Skeletal muscle tissue (tissue), 4 donors: ENCODE results near the gene COL16A1. TPM values are rescaled to one million over a fixed set of nuclear protein-coding genes. Genes with fewer than 3 reads are reported as not detected.

Source experiments
- H3K27ac ChIP-seq: one replicate; pipeline ENCODE4 v1.7.0; 2013; ENCODE audit warnings: mild to moderate bottlenecking, low read depth, low read length, inconsistent platforms
- H3K27me3 ChIP-seq, 3 donors: one replicate each; pipeline ENCODE4 v1.7.0; 2013; ENCODE audit warnings: low read length in 3 of 3; ENCODE audit not compliant: control insufficient read depth in 3 of 3, insufficient read depth in 3 of 3
- H3K36me3 ChIP-seq, 3 donors: one replicate each; pipeline ENCODE4 v1.7.0; 2013; ENCODE audit warnings: low read length in 3 of 3; ENCODE audit not compliant: control insufficient read depth in 3 of 3, insufficient read depth in 3 of 3
- H3K4me1 ChIP-seq, 3 donors: one replicate each; pipeline ENCODE4 v1.7.0; 2013; ENCODE audit warnings: low read length in 3 of 3, mild to moderate bottlenecking in 3 of 3; ENCODE audit not compliant: control insufficient read depth in 3 of 3, insufficient read depth in 3 of 3
- H3K4me3 ChIP-seq, 3 donors: one replicate each; pipeline ENCODE4 v1.7.0; 2013; ENCODE audit warnings: low read length in 3 of 3
- H3K9ac ChIP-seq, 3 donors: one replicate each; pipeline ENCODE4 v1.7.0; 2013; ENCODE audit warnings: low read length in 3 of 3, mild to moderate bottlenecking in 3 of 3, moderate library complexity in 2 of 3, low read depth in 1 of 3
- H3K9me3 ChIP-seq, 3 donors: one replicate each; pipeline ENCODE4 v1.7.0; 2013; ENCODE audit warnings: low read length in 3 of 3; ENCODE audit not compliant: control insufficient read depth in 3 of 3
- total RNA-seq: library from RNA; depleted of rRNA; stranded (reverse); fragments of >200 nt; gene quantifications from one replicate; pipeline ENCODE4 v1.2.3, GENCODE V29; 2014
- donor health status: Osteomylitis.

COL16A1 gene
- total RNA-seq, 1 donor from 2014 or later, result 91.9 TPM

- no peaks in the 10 kb centered on the region for H3K27me3 ChIP-seq
- no peak overlapping the region for H3K9ac ChIP-seq
- H3K27ac ChIP-seq, result no peak overlapping the region
- no peak overlapping the region for H3K4me3 ChIP-seq
- no peaks in the 10 kb centered on the region for H3K9me3 ChIP-seq
- peaks cover 28 to 71% (median 70%) of the 10 kb centered on the region in 3 donors for H3K4me1 ChIP-seq
- peaks cover 47 to 57% (median 47%) of the 10 kb centered on the region in 3 donors for H3K36me3 ChIP-seq
These were observed 70.7 kb downstream of the COL16A1 start for GRCh38 chr1:31633117-31633516.

GRCh38 chr1:31632649-31633048, 71.2 kb downstream of the COL16A1 start:
- H3K36me3 ChIP-seq, result peaks cover 47 to 59% (median 47%) of the 10 kb centered on the region in 3 donors
- no peaks in the 10 kb centered on the region for H3K9me3 ChIP-seq
- H3K4me1 ChIP-seq, result peaks cover 29 to 71% (median 70%) of the 10 kb centered on the region in 3 donors
- no peak overlapping the region for H3K4me3 ChIP-seq
- no peaks in the 10 kb centered on the region for H3K27me3 ChIP-seq
- H3K9ac ChIP-seq, result no peak overlapping the region
- H3K27ac ChIP-seq, result no peak overlapping the region

GRCh38 chr1:31628931-31629556, 74.8 kb downstream of the COL16A1 start:
- H3K4me1 ChIP-seq, result peaks cover 33 to 69% (median 61%) of the 10 kb centered on the region in 3 donors
- H3K27me3 ChIP-seq, result no peaks in the 10 kb centered on the region
- peak overlapping the region; percentile 86 for H3K27ac ChIP-seq
- H3K4me3 ChIP-seq, result no peak overlapping the region
- no peaks in the 10 kb centered on the region for H3K9me3 ChIP-seq
- H3K9ac ChIP-seq, result no peak overlapping the region
- H3K36me3 ChIP-seq, result peaks cover 46 to 50% (median 47%) of the 10 kb centered on the region in 3 donors

- Histone ChIP-seq H3K27ac (peak overlapping the region; percentile 86), H3K4me1 (peaks cover 33 to 66% (median 58%) of the 10 kb centered on the region in 3 donors), H3K9me3 (no peaks in the 10 kb centered on the region), H3K4me3 (peak overlapping the region in 1 of 3 donors; percentile 54), H3K36me3 (peaks cover 43 to 47% (median 45%) of the 10 kb centered on the region in 3 donors), H3K27me3 (no peaks in the 10 kb centered on the region), H3K9ac (peak overlapping the region; percentile 2 to 74 (median 50))
These were observed 75.8 kb downstream of the COL16A1 start for GRCh38 chr1:31627930-31628559.

GRCh38 chr1:31627301-31627929, 76.4 kb downstream of the COL16A1 start:
- peaks cover 38 to 41% (median 39%) of the 10 kb centered on the region in 3 donors for H3K36me3 ChIP-seq
- peak overlapping the region; percentile 86 for H3K27ac ChIP-seq
- H3K9me3 ChIP-seq, result no peaks in the 10 kb centered on the region
- H3K4me1 ChIP-seq, result peaks cover 29 to 62% (median 53%) of the 10 kb centered on the region in 3 donors
- no peaks in the 10 kb centered on the region for H3K27me3 ChIP-seq
- peak overlapping the region; percentile 2 to 74 (median 50) for H3K9ac ChIP-seq
- no peak overlapping the region for H3K4me3 ChIP-seq

GRCh38 chr1:31626223-31627207, 77.3 kb downstream of the COL16A1 start:
- Histone ChIP-seq H3K9me3 (no peaks in the 10 kb centered on the region), H3K36me3 (peaks cover 29 to 32% (median 30%) of the 10 kb centered on the region in 3 donors), H3K27me3 (no peaks in the 10 kb centered on the region), H3K4me1 (peaks cover 22 to 55% (median 51%) of the 10 kb centered on the region in 3 donors), H3K4me3 (no peak overlapping the region), H3K9ac (peak overlapping the region in 2 of 3 donors; percentile 25 to 58), H3K27ac (peak overlapping the region; percentile 86)

GRCh38 chr1:31625561-31626222, 78.1 kb downstream of the COL16A1 start:
- Histone ChIP-seq H3K4me1 (peaks cover 22 to 47% (median 45%) of the 10 kb centered on the region in 3 donors), H3K27ac (peak overlapping the region; percentile 51), H3K36me3 (peaks cover 22 to 25% (median 25%) of the 10 kb centered on the region in 3 donors), H3K4me3 (no peak overlapping the region), H3K9ac (no peak overlapping the region), H3K9me3 (no peaks in the 10 kb centered on the region), H3K27me3 (no peaks in the 10 kb centered on the region)

GRCh38 chr1:31624731-31625514, 78.9 kb downstream of the COL16A1 start:
- Histone ChIP-seq H3K9ac (no peak overlapping the region), H3K27me3 (peaks cover 0 to 1% (median 0%) of the 10 kb centered on the region in 3 donors), H3K9me3 (no peaks in the 10 kb centered on the region), H3K36me3 (peaks cover 15 to 17% (median 17%) of the 10 kb centered on the region in 3 donors), H3K4me3 (no peak overlapping the region), H3K4me1 (peaks cover 22 to 45% (median 44%) of the 10 kb centered on the region in 3 donors), H3K27ac (no peak overlapping the region)
